OCI-LY7 (cell line): ENCODE measurements around the gene FBLN2. TPM values are rescaled to one million over a fixed set of nuclear protein-coding genes. Genes with fewer than 3 reads are reported as not detected.

Source experiments
- BruUV-seq: library from RNA; stranded (reverse); fragments of 400-500 nt; replicated peaks from 2 replicates; lab custom pipeline; 2021; lab: Mats Ljungman, UMichigan
- CTCF ChIA-PET: fragments of 300-600 bp; sonication (Branson Sonifier 250); formaldehyde crosslinking; loops from one replicate; lab custom pipeline; 2022; ENCODE audit warnings: antibody characterized with exemption; ENCODE audit not compliant: unreplicated experiment; lab: Charles Lee
- POLR2A ChIA-PET: fragments of 300-600 bp; sonication (Branson Sonifier 250); formaldehyde crosslinking; loops from one replicate; lab custom pipeline; 2022; ENCODE audit warnings: antibody characterized with exemption; lab: Charles Lee
- DNase-seq: peaks from one replicate; pipeline ENCODE4 v3.0.0-alpha.2; 2015; ENCODE audit warnings: low spot score
- H2AFZ ChIP-seq: fragments of 200-600 bp; sonication (generic), shearing (Covaris generic); 2 replicates; pipeline ENCODE4 v1.6.1; 2014; ENCODE audit warnings: mild to moderate bottlenecking, antibody characterized with exemption, low read length, moderate library complexity
- H3K27ac ChIP-seq: fragments of 200-600 bp; sonication (generic); 2 replicates; pipeline ENCODE4 v1.5.1; 2014; ENCODE audit warnings: mixed run types, low read depth, mild to moderate bottlenecking, moderate library complexity, low read length, inconsistent platforms; ENCODE audit not compliant: poor library complexity, severe bottlenecking
- H3K36me3 ChIP-seq: fragments of 200-600 bp; sonication (generic); 2 replicates; pipeline ENCODE4 v1.6.1; 2014; ENCODE audit warnings: mild to moderate bottlenecking, antibody characterized with exemption, low read length, moderate library complexity, mixed read lengths; ENCODE audit not compliant: insufficient read depth
- H3K4me1 ChIP-seq: fragments of 200-600 bp; sonication (generic); 2 replicates; pipeline ENCODE4 v1.5.1; 2014; ENCODE audit warnings: mild to moderate bottlenecking, low read length; ENCODE audit not compliant: insufficient read depth, poor library complexity, severe bottlenecking
- H3K4me2 ChIP-seq: fragments of 200-600 bp; sonication (generic); 2 replicates; pipeline ENCODE4 v1.6.1; 2014; ENCODE audit warnings: mild to moderate bottlenecking, low read length
- H3K4me3 ChIP-seq: fragments of 200-600 bp; sonication (generic); 2 replicates; pipeline ENCODE4 v1.5.1; 2014; ENCODE audit warnings: mild to moderate bottlenecking, low read depth, low read length; ENCODE audit not compliant: poor library complexity, severe bottlenecking
- H3K79me2 ChIP-seq: fragments of 200-600 bp; sonication (generic); 2 replicates; pipeline ENCODE4 v1.6.1; 2016; ENCODE audit warnings: low read depth, mild to moderate bottlenecking, low read length, moderate library complexity, mixed read lengths; ENCODE audit not compliant: insufficient read depth
- H3K9me2 ChIP-seq: fragments of 200-600 bp; sonication (generic); 2 replicates; pipeline ENCODE4 v1.6.1; 2016; ENCODE audit warnings: mild to moderate bottlenecking, low read length, mixed read lengths; ENCODE audit not compliant: insufficient read depth
- H3K9me3 ChIP-seq: fragments of 200-600 bp; sonication (generic); 2 replicates; pipeline ENCODE4 v1.6.1; 2014; ENCODE audit warnings: mild to moderate bottlenecking, mixed run types, low read length, mixed read lengths
- H4K20me1 ChIP-seq: fragments of 200-600 bp; sonication (generic); 2 replicates; pipeline ENCODE4 v1.6.1; 2014; ENCODE audit warnings: mild to moderate bottlenecking, antibody characterized with exemption, low read length, moderate library complexity, mixed read lengths; ENCODE audit not compliant: insufficient read depth
- EZH2phosphoT487 ChIP-seq: fragments of 200-600 bp; sonication (generic); IDR thresholded peaks from 2 replicates; pipeline ENCODE4 v1.6.1; 2018; ENCODE audit warnings: low read depth, borderline replicate concordance, mild to moderate bottlenecking, mixed run types, antibody characterized with exemption, low read length, moderate library complexity, mixed read lengths
- intact Hi-C: fragments of 100-400 bp; cut with micrococcal nuclease; formaldehyde crosslinking; loops from one replicate; pipeline ENCODE4 v1.10.0; 2022; ENCODE audit not compliant: unreplicated experiment
- total RNA-seq, 2 experiments: library from RNA; depleted of rRNA in 1 of 2; stranded (reverse); fragments of >200 nt in 1 of 2; shearing (Covaris generic) in 1 of 2; gene quantifications; 2 replicates each; pipeline ENCODE4 v1.2.3, GENCODE V29; 2014 to 2022
- TF ChIP-seq, protein P1 (sequence below): fragments of 200-600 bp; sonication (generic); conservative IDR thresholded peaks from 2 replicates; pipeline ENCODE4 v1.5.1; 2014; ENCODE audit warnings: mild to moderate bottlenecking, antibody characterized with exemption, low read length, moderate library complexity, mixed read lengths

The FBLN2 gene
- total RNA-seq, 2 experiments from 2014 or later: not detected

DNA sequence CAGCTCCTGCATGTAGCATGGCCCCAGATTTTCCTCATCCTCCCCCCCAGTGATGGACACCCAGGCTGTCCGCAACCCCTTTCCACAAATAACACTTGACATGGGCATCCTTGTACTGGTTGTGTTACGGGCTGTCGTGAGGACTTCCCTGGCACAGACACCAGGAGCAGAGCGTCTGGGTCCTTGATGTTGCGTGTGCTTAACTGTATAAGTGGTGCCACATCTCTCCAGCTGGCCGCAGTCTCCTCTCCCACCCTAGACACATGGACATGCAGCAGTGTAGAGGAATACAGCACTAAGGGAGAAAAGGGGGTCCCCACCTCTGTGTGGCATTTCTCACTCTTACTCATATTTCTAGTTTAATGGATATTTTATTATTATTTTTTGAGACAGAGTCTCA, 56.6 kb downstream of the FBLN2 start:
- Histone ChIP-seq H3K4me3 (no peak overlapping the region), H3K9me3 (no peaks in the 10 kb centered on the region), H3K4me2 (no peak overlapping the region), H3K4me1 (no peaks in the 10 kb centered on the region), H3K79me2 (no peaks in the 10 kb centered on the region), H3K36me3 (no peaks in the 10 kb centered on the region), H3K9me2 (no peaks in the 10 kb centered on the region), H2AFZ (no peak overlapping the region), H3K27ac (no peak overlapping the region), H4K20me1 (no peaks in the 10 kb centered on the region)
- intact Hi-C loops: no loop called here
- TF ChIP-seq EZH2phosphoT487: no peak
- TF ChIP-seq, protein P1, sequence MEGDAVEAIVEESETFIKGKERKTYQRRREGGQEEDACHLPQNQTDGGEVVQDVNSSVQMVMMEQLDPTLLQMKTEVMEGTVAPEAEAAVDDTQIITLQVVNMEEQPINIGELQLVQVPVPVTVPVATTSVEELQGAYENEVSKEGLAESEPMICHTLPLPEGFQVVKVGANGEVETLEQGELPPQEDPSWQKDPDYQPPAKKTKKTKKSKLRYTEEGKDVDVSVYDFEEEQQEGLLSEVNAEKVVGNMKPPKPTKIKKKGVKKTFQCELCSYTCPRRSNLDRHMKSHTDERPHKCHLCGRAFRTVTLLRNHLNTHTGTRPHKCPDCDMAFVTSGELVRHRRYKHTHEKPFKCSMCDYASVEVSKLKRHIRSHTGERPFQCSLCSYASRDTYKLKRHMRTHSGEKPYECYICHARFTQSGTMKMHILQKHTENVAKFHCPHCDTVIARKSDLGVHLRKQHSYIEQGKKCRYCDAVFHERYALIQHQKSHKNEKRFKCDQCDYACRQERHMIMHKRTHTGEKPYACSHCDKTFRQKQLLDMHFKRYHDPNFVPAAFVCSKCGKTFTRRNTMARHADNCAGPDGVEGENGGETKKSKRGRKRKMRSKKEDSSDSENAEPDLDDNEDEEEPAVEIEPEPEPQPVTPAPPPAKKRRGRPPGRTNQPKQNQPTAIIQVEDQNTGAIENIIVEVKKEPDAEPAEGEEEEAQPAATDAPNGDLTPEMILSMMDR: no peak
- BruUV-seq: no TSS peak
- DNase-seq: no peak
- ChIA-PET POLR2A (no interaction called here), CTCF (interaction anchor here (0.5 kb wide), 1 partner anchor 11 kb away, joined by 4 read pairs; no protein-coding TSS in a partner anchor)

DNA sequence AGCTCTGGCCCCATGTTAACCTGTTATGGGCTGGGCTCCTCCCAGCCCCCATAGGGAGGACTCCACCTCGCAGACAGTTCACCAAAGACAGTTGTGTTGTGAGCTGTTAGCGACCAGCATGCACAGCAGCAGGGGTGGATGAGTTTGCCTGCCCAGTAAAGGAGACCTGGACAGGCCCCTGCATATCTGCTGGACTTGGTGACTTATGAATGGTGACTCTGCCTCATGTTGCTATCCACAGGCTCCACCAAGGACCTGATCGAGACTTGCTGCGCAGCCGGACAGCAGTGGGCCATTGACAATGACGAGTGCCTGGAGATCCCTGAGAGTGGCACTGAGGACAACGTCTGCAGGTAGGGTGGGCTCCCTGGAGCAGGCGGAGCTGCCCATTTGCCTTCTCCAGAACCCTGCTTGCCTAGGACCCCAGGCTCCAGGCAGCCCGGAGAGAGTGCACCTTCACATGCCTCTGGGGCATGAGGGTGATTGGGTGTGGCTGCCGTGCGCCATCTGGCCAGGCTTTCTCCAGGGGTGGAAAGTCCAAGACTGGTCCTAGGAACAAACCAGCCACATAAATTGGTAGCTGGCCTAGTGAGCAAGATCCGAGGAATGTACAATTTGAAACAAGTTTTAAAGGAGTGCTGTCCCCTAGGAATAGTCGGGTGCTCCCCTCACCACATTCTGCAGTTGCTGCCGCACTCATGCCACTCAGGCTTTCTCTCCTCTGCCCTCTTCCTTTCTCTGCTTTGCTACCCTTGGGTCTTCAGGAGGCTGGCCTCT, 59.1 kb downstream of the FBLN2 start:
- Histone ChIP-seq H3K79me2 (no peaks in the 10 kb centered on the region), H3K4me3 (no peak overlapping the region), H3K4me1 (no peaks in the 10 kb centered on the region), H3K9me2 (no peaks in the 10 kb centered on the region), H3K27ac (no peak overlapping the region), H3K4me2 (no peak overlapping the region), H3K36me3 (no peaks in the 10 kb centered on the region), H2AFZ (no peak overlapping the region), H3K9me3 (no peaks in the 10 kb centered on the region), H4K20me1 (no peaks in the 10 kb centered on the region)
- DNase-seq: no peak
- CTCF ChIA-PET: no interaction called here
- POLR2A ChIA-PET: no interaction called here
- no peak for TF ChIP-seq EZH2phosphoT487
- TF ChIP-seq, protein P1: no peak
- intact Hi-C loops: no loop called here
- BruUV-seq: no TSS peak

DNA sequence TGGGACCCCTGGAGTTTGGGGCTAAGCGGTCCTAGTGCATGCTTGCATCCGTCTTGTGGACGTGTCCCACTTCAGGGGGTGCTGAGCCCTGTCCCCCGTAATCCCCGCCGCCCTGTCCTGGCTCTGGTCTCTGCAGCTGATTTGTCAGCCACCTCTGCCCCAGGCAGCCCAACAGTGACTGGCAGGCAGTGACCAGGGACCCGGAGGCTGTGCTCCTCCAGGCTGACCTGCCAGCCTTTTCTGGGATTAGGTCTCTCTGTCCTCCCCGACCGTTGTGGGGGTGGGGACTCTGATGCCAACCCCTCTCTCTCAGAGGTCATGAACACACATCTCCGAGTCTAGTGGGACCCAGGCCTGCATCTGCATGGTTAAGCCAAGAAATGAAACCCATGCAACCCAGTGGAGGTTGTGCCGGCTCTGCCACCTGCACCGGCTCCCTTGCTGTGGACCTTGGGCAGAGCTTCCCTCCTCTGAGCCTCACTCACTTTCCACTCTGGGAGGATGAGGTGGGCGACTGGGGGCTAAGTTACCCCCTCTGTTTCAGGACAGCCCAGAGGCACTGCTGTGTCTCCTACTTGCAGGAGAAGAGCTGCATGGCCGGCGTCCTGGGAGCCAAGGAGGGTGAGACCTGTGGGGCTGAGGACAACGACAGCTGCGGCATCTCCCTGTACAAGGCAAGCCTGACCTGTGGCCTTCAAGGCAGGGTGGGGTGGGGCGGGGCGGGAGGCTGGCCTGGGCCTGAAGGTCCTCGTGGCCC, 60.2 kb downstream of the FBLN2 start:
- intact Hi-C loops: no loop called here
- no TSS peak for BruUV-seq

More for the DNA sequence above, 60.2 kb downstream of the FBLN2 start:
- POLR2A ChIA-PET: no interaction called here
- Histone ChIP-seq H3K27ac (no peak overlapping the region), H3K9me3 (no peaks in the 10 kb centered on the region), H4K20me1 (no peaks in the 10 kb centered on the region), H3K4me2 (no peak overlapping the region), H3K9me2 (no peaks in the 10 kb centered on the region), H2AFZ (no peak overlapping the region), H3K4me3 (no peak overlapping the region), H3K79me2 (no peaks in the 10 kb centered on the region), H3K4me1 (no peaks in the 10 kb centered on the region), H3K36me3 (no peaks in the 10 kb centered on the region)
- CTCF ChIA-PET: no interaction called here
- no peak for DNase-seq
- TF ChIP-seq, protein P1: no peak
- no peak for TF ChIP-seq EZH2phosphoT487
